Loucy (cell line): Measurements from ENCODE around the gene SPEF2.

Experiments
- H2AFZ ChIP-seq: fragments of 200-600 bp; sonication (generic); 2 replicates; pipeline ENCODE4 v1.6.0; 2016; ENCODE audit warnings: antibody characterized with exemption, mild to moderate bottlenecking, low read length, moderate library complexity
- H3F3A ChIP-seq: fragments of 200-600 bp; 2 replicates; pipeline ENCODE4 v1.6.0; 2016; ENCODE audit warnings: antibody characterized with exemption, low read depth, mild to moderate bottlenecking
- H3K27me3 ChIP-seq: fragments of 200-600 bp; sonication (generic); 2 replicates; pipeline ENCODE4 v1.6.1; 2014; ENCODE audit warnings: low read length, mild to moderate bottlenecking; ENCODE audit not compliant: insufficient read depth, poor library complexity, severe bottlenecking
- H3K36me3 ChIP-seq: fragments of 200-600 bp; sonication (generic); 2 replicates; pipeline ENCODE4 v1.6.1; 2016; ENCODE audit warnings: low read length; ENCODE audit not compliant: insufficient read depth
- H3K4me1 ChIP-seq: fragments of 200-600 bp; sonication (generic); 2 replicates; pipeline ENCODE4 v1.5.1; 2014; ENCODE audit warnings: low read length, mild to moderate bottlenecking; ENCODE audit not compliant: insufficient read depth, poor library complexity, severe bottlenecking
- H3K4me2 ChIP-seq: fragments of 200-600 bp; sonication (generic); 2 replicates; pipeline ENCODE4 v1.6.0; 2014; ENCODE audit warnings: antibody characterized with exemption, low read length, low read depth, mild to moderate bottlenecking; ENCODE audit not compliant: poor library complexity, severe bottlenecking
- H3K4me3 ChIP-seq: fragments of 200-600 bp; sonication (generic); 2 replicates; pipeline ENCODE4 v1.5.1; 2014; ENCODE audit warnings: low read length, mild to moderate bottlenecking, mixed read lengths; ENCODE audit not compliant: poor library complexity, severe bottlenecking
- H3K79me2 ChIP-seq: fragments of 200-600 bp; sonication (generic); 2 replicates; pipeline ENCODE4 v1.6.1; 2014; ENCODE audit warnings: low read length; ENCODE audit not compliant: insufficient read depth
- H3K9ac ChIP-seq: fragments of 200-600 bp; sonication (generic); 2 replicates; pipeline ENCODE4 v1.6.0; 2014; ENCODE audit warnings: mild to moderate bottlenecking, low read depth, low read length, moderate library complexity; ENCODE audit not compliant: poor library complexity, severe bottlenecking
- H3K9me2 ChIP-seq: fragments of 200-600 bp; sonication (generic); replicated peaks from 2 replicates; pipeline ENCODE4 v1.6.1; 2016; ENCODE audit warnings: low read depth, low read length, mixed read lengths
- H3K9me3 ChIP-seq: fragments of 200-600 bp; sonication (generic); 2 replicates; pipeline ENCODE4 v1.6.1; 2014; ENCODE audit warnings: mild to moderate bottlenecking, antibody characterized with exemption, low read length, low read depth; ENCODE audit not compliant: insufficient read depth
- H4K20me1 ChIP-seq: fragments of 200-600 bp; sonication (generic); 2 replicates; pipeline ENCODE4 v1.6.0; 2014; ENCODE audit warnings: antibody characterized with exemption, low read length, mild to moderate bottlenecking; ENCODE audit not compliant: insufficient read depth, poor library complexity, severe bottlenecking
- EZH2phosphoT487 ChIP-seq: fragments of 200-600 bp; IDR thresholded peaks from 2 replicates; pipeline ENCODE4 v1.6.1; 2018; ENCODE audit warnings: antibody characterized with exemption, mild to moderate bottlenecking, moderate library complexity, borderline replicate concordance
- TF ChIP-seq, protein P1 (sequence below): fragments of 200-600 bp; sonication (generic); conservative IDR thresholded peaks from 2 replicates; pipeline ENCODE4 v1.5.1; 2014; ENCODE audit warnings: mild to moderate bottlenecking, antibody characterized with exemption, low read length

SPEF2 gene

DNA sequence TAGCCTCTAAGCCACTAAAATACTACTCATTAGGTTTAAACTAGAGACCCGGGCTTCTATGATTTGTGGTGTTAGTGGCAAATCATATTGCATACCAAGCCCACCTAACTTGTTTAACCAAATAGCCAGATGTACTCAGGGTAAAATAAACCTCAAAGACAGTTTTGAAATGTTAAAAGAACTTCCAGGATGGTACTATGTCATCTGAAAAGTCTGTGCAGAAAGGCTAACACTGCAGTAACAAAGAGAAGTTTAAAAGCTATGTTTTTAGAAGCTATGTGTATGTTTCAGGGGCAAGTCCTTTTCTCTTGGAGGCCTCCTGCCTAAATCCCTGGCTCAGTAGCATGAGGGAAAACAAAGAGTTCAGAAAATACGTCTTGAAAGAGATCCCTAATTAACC lies 154.2 kb downstream of the SPEF2 start:
- Histone ChIP-seq H2AFZ (no peak overlapping the region), H3K4me2 (no peak overlapping the region), H3K4me3 (no peak overlapping the region), H3K9me3 (no peaks in the 10 kb centered on the region), H4K20me1 (no peaks in the 10 kb centered on the region), H3K9me2 (no peaks in the 10 kb centered on the region), H3K79me2 (no peaks in the 10 kb centered on the region), H3F3A (no peaks in the 10 kb centered on the region), H3K4me1 (no peaks in the 10 kb centered on the region), H3K36me3 (no peaks in the 10 kb centered on the region), H3K27me3 (no peaks in the 10 kb centered on the region), H3K9ac (no peak overlapping the region)
- TF ChIP-seq EZH2phosphoT487: no peak
- TF ChIP-seq, protein P1, sequence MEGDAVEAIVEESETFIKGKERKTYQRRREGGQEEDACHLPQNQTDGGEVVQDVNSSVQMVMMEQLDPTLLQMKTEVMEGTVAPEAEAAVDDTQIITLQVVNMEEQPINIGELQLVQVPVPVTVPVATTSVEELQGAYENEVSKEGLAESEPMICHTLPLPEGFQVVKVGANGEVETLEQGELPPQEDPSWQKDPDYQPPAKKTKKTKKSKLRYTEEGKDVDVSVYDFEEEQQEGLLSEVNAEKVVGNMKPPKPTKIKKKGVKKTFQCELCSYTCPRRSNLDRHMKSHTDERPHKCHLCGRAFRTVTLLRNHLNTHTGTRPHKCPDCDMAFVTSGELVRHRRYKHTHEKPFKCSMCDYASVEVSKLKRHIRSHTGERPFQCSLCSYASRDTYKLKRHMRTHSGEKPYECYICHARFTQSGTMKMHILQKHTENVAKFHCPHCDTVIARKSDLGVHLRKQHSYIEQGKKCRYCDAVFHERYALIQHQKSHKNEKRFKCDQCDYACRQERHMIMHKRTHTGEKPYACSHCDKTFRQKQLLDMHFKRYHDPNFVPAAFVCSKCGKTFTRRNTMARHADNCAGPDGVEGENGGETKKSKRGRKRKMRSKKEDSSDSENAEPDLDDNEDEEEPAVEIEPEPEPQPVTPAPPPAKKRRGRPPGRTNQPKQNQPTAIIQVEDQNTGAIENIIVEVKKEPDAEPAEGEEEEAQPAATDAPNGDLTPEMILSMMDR: no peak

DNA sequence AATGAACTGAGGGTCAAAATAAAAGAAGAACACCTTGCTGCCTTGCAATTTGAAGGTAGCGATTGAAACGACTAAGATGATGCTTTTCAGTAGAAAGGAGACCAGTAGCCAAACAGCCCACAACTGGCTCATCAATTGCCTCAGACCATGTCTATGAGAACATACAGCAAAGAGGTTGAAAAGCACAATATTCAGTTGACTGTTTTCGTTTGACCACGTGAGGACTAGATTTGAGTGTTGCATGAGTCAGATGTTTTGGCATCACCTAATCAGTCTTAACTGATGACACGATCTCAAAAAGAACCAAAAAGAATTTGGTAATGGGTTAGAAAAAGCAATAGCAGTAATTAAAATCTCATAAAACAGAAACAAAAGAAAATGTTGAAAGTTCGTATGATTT lies 156.3 kb downstream of the SPEF2 start:
- no peaks in the 10 kb centered on the region for H4K20me1 ChIP-seq
- H3K9ac ChIP-seq: no peak overlapping the region
- no peaks in the 10 kb centered on the region for H3K36me3 ChIP-seq
- no peaks in the 10 kb centered on the region for H3K9me3 ChIP-seq
- H3K9me2 ChIP-seq: no peaks in the 10 kb centered on the region
- H3K4me2 ChIP-seq: no peak overlapping the region
- H3F3A ChIP-seq: no peaks in the 10 kb centered on the region
- no peak overlapping the region for H3K4me3 ChIP-seq
- H3K27me3 ChIP-seq: no peaks in the 10 kb centered on the region
- H2AFZ ChIP-seq: no peak overlapping the region
- no peaks in the 10 kb centered on the region for H3K4me1 ChIP-seq
- TF ChIP-seq EZH2phosphoT487: no peak
- TF ChIP-seq, protein P1: no peak
- no peaks in the 10 kb centered on the region for H3K79me2 ChIP-seq

DNA sequence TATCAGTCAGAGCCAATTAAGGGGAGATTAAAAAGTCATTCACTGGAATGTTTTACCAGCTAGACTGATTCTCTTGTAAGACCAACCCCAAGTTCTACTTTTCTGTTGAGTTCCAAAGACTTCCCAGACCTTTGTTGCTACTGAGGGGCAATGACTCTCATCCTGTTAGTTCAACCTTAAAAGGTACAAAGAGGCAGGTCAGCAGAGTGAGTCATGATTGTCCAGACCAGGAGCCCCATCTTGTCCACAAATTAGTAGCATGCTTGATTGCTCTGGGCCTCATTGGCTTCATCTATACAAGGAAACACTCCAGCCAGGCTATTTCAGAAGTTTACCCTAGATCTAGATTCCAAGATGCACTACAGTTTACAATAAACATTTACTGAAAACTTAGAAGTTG lies 159.1 kb downstream of the SPEF2 start:
- H4K20me1 ChIP-seq: no peaks in the 10 kb centered on the region
- H3K79me2 ChIP-seq: no peaks in the 10 kb centered on the region
- H3K9me3 ChIP-seq: no peaks in the 10 kb centered on the region
- H3F3A ChIP-seq: no peaks in the 10 kb centered on the region
- H3K27me3 ChIP-seq: no peaks in the 10 kb centered on the region
- H3K4me3 ChIP-seq: no peak overlapping the region
- no peak overlapping the region for H3K4me2 ChIP-seq
- no peaks in the 10 kb centered on the region for H3K9me2 ChIP-seq
- no peak overlapping the region for H3K9ac ChIP-seq
- peaks cover 14% of the 10 kb centered on the region for H3K4me1 ChIP-seq
- H3K36me3 ChIP-seq: no peaks in the 10 kb centered on the region
- H2AFZ ChIP-seq: peak overlapping the region; percentile 25; the same call in 1 of the 2 replicates
- TF ChIP-seq, protein P1: no peak
- no peak for TF ChIP-seq EZH2phosphoT487
